NCI-H2196 (cell line): ENCODE measurements around the gene SFMBT1.

ENCODE experiments used
- DNase-seq: peaks from one replicate; lab custom pipeline; 2025; ENCODE audit not compliant: unreplicated experiment; lab: John Stamatoyannopoulos, UW

SFMBT1 gene

GRCh38 chr3:52857864-52858263 lies 188.0 kb downstream of the SFMBT1 start:
- no peak for DNase-seq

DNA sequence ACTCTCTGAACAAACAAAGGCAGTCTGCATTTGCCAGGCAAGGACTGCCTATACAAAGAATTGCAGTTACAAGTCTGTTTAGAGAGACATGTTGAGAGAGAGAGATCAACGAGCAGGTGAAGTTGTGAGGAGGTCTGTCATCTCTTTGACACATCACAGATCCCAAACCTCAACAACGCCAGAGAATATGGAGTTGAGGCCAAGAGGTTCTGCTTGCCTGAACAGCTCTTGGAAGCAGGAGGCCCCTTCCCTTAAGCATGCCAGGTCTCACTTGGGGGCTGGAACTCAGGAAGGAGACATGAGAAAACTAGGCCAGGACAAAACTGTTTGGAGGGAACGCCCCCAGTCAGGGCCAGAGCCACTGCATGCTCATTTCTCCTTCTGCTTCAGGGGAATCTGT lies 188.7 kb downstream of the SFMBT1 start:
- DNase-seq = no peak

DNA sequence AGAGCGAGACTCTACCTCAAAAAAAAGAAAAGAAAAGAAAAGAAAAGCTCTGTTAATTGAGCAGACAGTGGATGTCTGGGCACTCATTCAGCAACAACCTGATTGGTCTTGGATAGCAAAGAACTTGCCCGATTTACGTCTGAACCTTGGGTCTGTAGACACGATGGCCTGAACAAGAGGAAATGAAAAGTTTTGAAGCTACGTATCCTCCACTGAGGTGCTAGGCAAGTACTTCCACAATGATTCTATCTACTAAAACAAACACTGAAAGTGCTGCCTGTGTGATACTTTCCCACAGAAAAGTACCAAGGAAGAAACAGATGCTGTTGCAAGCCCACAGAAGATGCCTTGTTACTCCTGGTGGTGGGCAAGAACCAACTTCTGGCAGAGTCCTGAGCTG lies 189.2 kb downstream of the SFMBT1 start:
- DNase-seq = no peak

- no peak for DNase-seq
Measured at GRCh38 chr3:52854013-52854412, 191.9 kb downstream of the SFMBT1 start.
